RWPE2 (cell line): ENCODE measurements around the gene POLR2H.

Source experiments
- ATAC-seq: fragments of 200-7000 bp; cut with Tn5 transposase; 3 replicates; pipeline ENCODE4 v1.9.1; 2021; ENCODE audit warnings: low read depth
- DNase-seq: peaks from one replicate; pipeline ENCODE4 v3.0.0-alpha.2; 2020; ENCODE audit warnings: low spot score
- H3K27ac ChIP-seq: fragments of 450-650 bp; 2 replicates; pipeline ENCODE4 v1.5.1; 2017; ENCODE audit warnings: mild to moderate bottlenecking; ENCODE audit not compliant: poor library complexity, severe bottlenecking
- H3K27me3 ChIP-seq: fragments of 250-450 bp; sonication (Bioruptor Pico); 2 replicates; pipeline ENCODE4 v1.5.1; 2021; ENCODE audit warnings: mild to moderate bottlenecking, moderate library complexity; ENCODE audit not compliant: insufficient read depth, poor library complexity, severe bottlenecking
- H3K36me3 ChIP-seq: fragments of 250-450 bp; sonication (Bioruptor Pico); 2 replicates; pipeline ENCODE4 v1.5.1; 2020; ENCODE audit warnings: low read depth, mild to moderate bottlenecking, moderate library complexity
- H3K4me1 ChIP-seq: fragments of 250-450 bp; sonication (Bioruptor Pico); 2 replicates; pipeline ENCODE4 v1.5.1; 2021; ENCODE audit warnings: mild to moderate bottlenecking, moderate library complexity; ENCODE audit not compliant: insufficient read depth, poor library complexity, severe bottlenecking
- H3K4me3 ChIP-seq: fragments of 250-450 bp; sonication (Bioruptor Pico); 2 replicates; pipeline ENCODE4 v1.5.1; 2021; ENCODE audit warnings: mild to moderate bottlenecking, moderate library complexity; ENCODE audit not compliant: severe bottlenecking
- H3K9me3 ChIP-seq: fragments of 250-450 bp; sonication (Bioruptor Pico); 2 replicates; pipeline ENCODE4 v1.5.1; 2021; ENCODE audit warnings: mild to moderate bottlenecking, moderate library complexity; ENCODE audit not compliant: severe bottlenecking
- TF ChIP-seq, protein P1 (sequence below): fragments of 450-650 bp; IDR thresholded peaks from one replicate; pipeline ENCODE4 v1.5.1; 2017; ENCODE audit warnings: mild to moderate bottlenecking, moderate library complexity; ENCODE audit not compliant: poor library complexity, severe bottlenecking

Gene POLR2H

GRCh38 chr3:184327171-184327570, 34.3 kb upstream of the POLR2H start:
- Histone ChIP-seq H3K4me3 (no peak overlapping the region), H3K4me1 (peaks cover 6% of the 10 kb centered on the region), H3K9me3 (no peaks in the 10 kb centered on the region), H3K36me3 (peaks cover 100% of the 10 kb centered on the region), H3K27me3 (no peaks in the 10 kb centered on the region), H3K27ac (no peak overlapping the region)
- DNase-seq (no peak), ATAC-seq (no peak)
- TF ChIP-seq, protein P1, sequence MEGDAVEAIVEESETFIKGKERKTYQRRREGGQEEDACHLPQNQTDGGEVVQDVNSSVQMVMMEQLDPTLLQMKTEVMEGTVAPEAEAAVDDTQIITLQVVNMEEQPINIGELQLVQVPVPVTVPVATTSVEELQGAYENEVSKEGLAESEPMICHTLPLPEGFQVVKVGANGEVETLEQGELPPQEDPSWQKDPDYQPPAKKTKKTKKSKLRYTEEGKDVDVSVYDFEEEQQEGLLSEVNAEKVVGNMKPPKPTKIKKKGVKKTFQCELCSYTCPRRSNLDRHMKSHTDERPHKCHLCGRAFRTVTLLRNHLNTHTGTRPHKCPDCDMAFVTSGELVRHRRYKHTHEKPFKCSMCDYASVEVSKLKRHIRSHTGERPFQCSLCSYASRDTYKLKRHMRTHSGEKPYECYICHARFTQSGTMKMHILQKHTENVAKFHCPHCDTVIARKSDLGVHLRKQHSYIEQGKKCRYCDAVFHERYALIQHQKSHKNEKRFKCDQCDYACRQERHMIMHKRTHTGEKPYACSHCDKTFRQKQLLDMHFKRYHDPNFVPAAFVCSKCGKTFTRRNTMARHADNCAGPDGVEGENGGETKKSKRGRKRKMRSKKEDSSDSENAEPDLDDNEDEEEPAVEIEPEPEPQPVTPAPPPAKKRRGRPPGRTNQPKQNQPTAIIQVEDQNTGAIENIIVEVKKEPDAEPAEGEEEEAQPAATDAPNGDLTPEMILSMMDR, result no peak

DNA sequence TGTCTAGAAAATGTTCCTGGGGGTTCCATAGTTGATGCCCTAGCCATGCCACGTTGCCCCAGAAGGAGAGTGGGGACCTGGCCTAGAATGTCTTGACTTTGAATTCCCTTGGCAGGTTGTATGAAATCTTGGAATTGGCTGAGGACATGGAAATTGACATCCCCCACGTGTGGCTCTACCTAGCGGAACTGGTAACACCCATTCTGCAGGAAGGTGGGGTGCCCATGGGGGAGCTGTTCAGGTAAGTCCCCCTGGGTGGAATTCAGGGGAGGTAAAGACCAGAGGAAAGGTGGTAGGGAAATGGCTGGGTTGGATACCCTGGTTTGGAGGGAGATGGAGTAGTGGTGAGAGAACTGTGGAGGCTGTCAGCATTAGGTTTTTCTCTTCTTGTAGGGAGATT, 33.0 kb upstream of the POLR2H start:
- Histone ChIP-seq H3K36me3 (peaks cover 100% of the 10 kb centered on the region), H3K27me3 (no peaks in the 10 kb centered on the region), H3K4me1 (peaks cover 18% of the 10 kb centered on the region), H3K9me3 (no peaks in the 10 kb centered on the region), H3K4me3 (no peak overlapping the region), H3K27ac (no peak overlapping the region)
- DNase-seq (no peak), ATAC-seq (no peak)
- TF ChIP-seq, protein P1, result no peak

GRCh38 chr3:184332370-184333090, 29.0 kb upstream of the POLR2H start:
- ATAC-seq (peak; percentile 81), DNase-seq (peak; percentile 86)
- Histone ChIP-seq H3K9me3 (no peaks in the 10 kb centered on the region), H3K36me3 (peaks cover 86% of the 10 kb centered on the region), H3K4me1 (peaks cover 36% of the 10 kb centered on the region), H3K27me3 (no peaks in the 10 kb centered on the region), H3K27ac (peak overlapping the region; percentile 98), H3K4me3 (no peak overlapping the region)
- TF ChIP-seq, protein P1, result peak; percentile 11

DNA sequence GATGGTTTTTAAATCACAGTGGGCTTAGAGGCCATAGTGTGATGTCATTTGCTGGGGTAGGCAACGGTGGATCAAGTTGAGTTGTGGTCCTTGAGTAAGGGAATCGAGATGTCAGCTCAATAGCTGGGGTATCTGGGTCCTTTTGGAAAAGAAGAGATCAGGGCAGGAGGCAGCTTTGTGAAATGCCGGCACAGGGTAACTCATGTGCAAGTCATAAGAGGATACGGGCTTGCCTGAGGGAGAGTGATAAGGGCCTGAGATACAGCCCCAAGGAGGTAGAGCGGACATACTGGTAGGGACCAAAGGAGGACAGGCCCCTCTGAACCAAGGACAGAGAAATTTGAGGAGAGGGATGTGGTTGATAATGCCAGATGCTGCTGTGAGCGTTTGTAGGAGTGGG, 28.3 kb upstream of the POLR2H start:
- no peaks in the 10 kb centered on the region for H3K27me3 ChIP-seq
- no peak overlapping the region for H3K4me3 ChIP-seq
- ATAC-seq (no peak), DNase-seq (no peak)
- H3K27ac ChIP-seq, result peak overlapping the region; percentile 98
- H3K36me3 ChIP-seq, result peaks cover 80% of the 10 kb centered on the region
- TF ChIP-seq, protein P1, result no peak
- peaks cover 38% of the 10 kb centered on the region for H3K4me1 ChIP-seq
- no peaks in the 10 kb centered on the region for H3K9me3 ChIP-seq

DNA sequence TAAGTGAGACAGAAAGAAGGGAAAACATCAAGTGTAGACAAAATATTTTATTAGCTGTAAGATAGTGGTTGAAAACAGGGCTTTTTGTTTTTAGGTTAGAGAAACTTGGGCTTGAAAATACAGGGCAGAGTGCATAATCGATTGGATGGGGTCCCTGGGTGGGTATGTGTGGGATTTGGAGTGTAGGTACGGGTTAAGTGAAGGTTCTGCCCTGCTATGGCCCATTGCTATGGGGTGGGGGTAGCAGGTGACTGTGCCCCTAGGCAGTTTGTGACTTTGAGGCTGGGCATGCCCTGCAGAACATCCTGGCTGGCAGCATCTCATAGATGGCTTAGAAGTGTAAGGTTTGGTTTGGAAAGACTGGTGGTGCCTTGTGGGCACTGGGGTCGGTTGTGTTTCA, 27.8 kb upstream of the POLR2H start:
- TF ChIP-seq, protein P1, result no peak
- no peak overlapping the region for H3K4me3 ChIP-seq
- no peak for DNase-seq
- H3K9me3 ChIP-seq, result no peaks in the 10 kb centered on the region
- no peaks in the 10 kb centered on the region for H3K27me3 ChIP-seq
- peaks cover 75% of the 10 kb centered on the region for H3K36me3 ChIP-seq
- ATAC-seq, result no peak
- H3K4me1 ChIP-seq, result peaks cover 39% of the 10 kb centered on the region
- peak overlapping the region; percentile 98 for H3K27ac ChIP-seq
